GM23338 (cell line): Measurements from ENCODE around the gene DCDC2. TPM values are rescaled to one million over a fixed set of nuclear protein-coding genes. Genes with fewer than 3 reads are reported as not detected.

Experiments used
- ATAC-seq: fragments of 200-7000 bp; cut with Tn5 transposase; 3 replicates; pipeline ENCODE4 v1.9.1; 2020
- DNase-seq: peaks from one replicate; pipeline ENCODE4 v3.0.0-alpha.2; 2015; ENCODE audit warnings: low spot score
- H2AFZ ChIP-seq: fragments of 200-600 bp; sonication (generic); 2 replicates; pipeline ENCODE4 v1.8.0; 2016; ENCODE audit warnings: antibody characterized with exemption, mild to moderate bottlenecking, moderate library complexity
- H3F3A ChIP-seq: fragments of 200-600 bp; sonication (generic); replicated peaks from 2 replicates; pipeline ENCODE4 v1.8.0; 2017; ENCODE audit warnings: antibody characterized with exemption, mixed run types, low read depth
- H3K27ac ChIP-seq: fragments of 200-600 bp; sonication (generic); 2 replicates; pipeline ENCODE4 v1.6.1; 2016; ENCODE audit warnings: low read depth
- H3K27me3 ChIP-seq: fragments of 200-600 bp; sonication (generic); 2 replicates; pipeline ENCODE4 v1.8.0; 2016; ENCODE audit warnings: mild to moderate bottlenecking, mixed run types, moderate library complexity; ENCODE audit not compliant: insufficient read depth
- H3K36me3 ChIP-seq: fragments of 200-600 bp; sonication (generic); 2 replicates; pipeline ENCODE4 v1.8.0; 2016; ENCODE audit warnings: mild to moderate bottlenecking; ENCODE audit not compliant: insufficient read depth
- H3K4me1 ChIP-seq: fragments of 200-600 bp; sonication (generic); 2 replicates; pipeline ENCODE4 v1.8.0; 2016; ENCODE audit warnings: mild to moderate bottlenecking, moderate library complexity; ENCODE audit not compliant: insufficient read depth
- H3K4me2 ChIP-seq: fragments of 200-600 bp; sonication (generic); 2 replicates; pipeline ENCODE4 v1.7.1; 2017; ENCODE audit warnings: mixed run types
- H3K4me3 ChIP-seq: fragments of 200-600 bp; sonication (generic); 2 replicates; pipeline ENCODE4 v1.6.1; 2016; ENCODE audit warnings: mixed run types
- H3K79me2 ChIP-seq: fragments of 200-600 bp; sonication (generic); replicated peaks from 2 replicates; pipeline ENCODE4 v1.8.0; 2017; ENCODE audit warnings: mild to moderate bottlenecking; ENCODE audit not compliant: insufficient read depth
- H3K9me2 ChIP-seq: fragments of 200-600 bp; sonication (generic); 2 replicates; pipeline ENCODE4 v1.8.0; 2017; ENCODE audit not compliant: insufficient read depth
- H4K20me1 ChIP-seq: fragments of 200-600 bp; sonication (generic); replicated peaks from 2 replicates; pipeline ENCODE4 v1.8.0; 2017; ENCODE audit warnings: mild to moderate bottlenecking; ENCODE audit not compliant: insufficient read depth
- H3K27ac Mint-ChIP-seq: 2 replicates; pipeline ENCODE4 v1.8.0; 2020; ENCODE audit warnings: inconsistent platforms, mild to moderate bottlenecking, moderate library complexity, mixed read lengths
- H3K27me3 Mint-ChIP-seq: 3 replicates; pipeline ENCODE4 v1.8.0; 2022; ENCODE audit warnings: low read depth, mild to moderate bottlenecking, moderate library complexity, mixed read lengths, inconsistent platforms; ENCODE audit not compliant: insufficient read depth, poor library complexity
- H3K36me3 Mint-ChIP-seq: 3 replicates; pipeline ENCODE4 v1.8.0; 2021; ENCODE audit warnings: low read depth, mild to moderate bottlenecking, inconsistent platforms, moderate library complexity, mixed read lengths
- H3K4me1 Mint-ChIP-seq: 3 replicates; pipeline ENCODE4 v1.8.0; 2020; ENCODE audit warnings: mild to moderate bottlenecking, inconsistent platforms, mixed read lengths
- H3K4me3 Mint-ChIP-seq: 3 replicates; pipeline ENCODE4 v1.8.0; 2021; ENCODE audit warnings: moderate library complexity, mild to moderate bottlenecking, inconsistent platforms, mixed read lengths
- H3K9me3 Mint-ChIP-seq: 3 replicates; pipeline ENCODE4 v1.8.0; 2020; ENCODE audit warnings: moderate library complexity, mild to moderate bottlenecking, inconsistent platforms, mixed read lengths
- CREB1 ChIP-seq: fragments of 250-450 bp; sonication (Bioruptor Pico); IDR thresholded peaks from 2 replicates; pipeline ENCODE4 v1.5.0; 2020; ENCODE audit warnings: low read depth, mild to moderate bottlenecking, moderate library complexity
- EZH2 ChIP-seq: fragments of 200-600 bp; sonication (generic); IDR thresholded peaks from one replicate; pipeline ENCODE4 v1.8.0; 2017; ENCODE audit warnings: antibody characterized with exemption, mild to moderate bottlenecking, low read depth; ENCODE audit not compliant: unreplicated experiment
- EZH2phosphoT487 ChIP-seq: fragments of 200-600 bp; sonication (generic); IDR thresholded peaks from one replicate; pipeline ENCODE4 v1.8.1; 2018; ENCODE audit warnings: antibody characterized with exemption; ENCODE audit not compliant: unreplicated experiment
- JUNB ChIP-seq: IDR thresholded peaks from one replicate; pipeline ENCODE4 v1.6.1; 2016; ENCODE audit warnings: antibody characterized with exemption; ENCODE audit not compliant: unreplicated experiment
- NANOG ChIP-seq: IDR thresholded peaks from 2 replicates; pipeline ENCODE4 v1.6.1; 2016; ENCODE audit warnings: antibody characterized with exemption, borderline replicate concordance
- POLR2AphosphoS5 ChIP-seq: IDR thresholded peaks from 2 replicates; pipeline ENCODE4 v1.6.1; 2016; ENCODE audit warnings: antibody characterized with exemption, low read depth
- STAT1 ChIP-seq: IDR thresholded peaks from one replicate; pipeline ENCODE4 v1.6.1; 2016; ENCODE audit warnings: antibody characterized with exemption; ENCODE audit not compliant: unreplicated experiment
- ZNF114 ChIP-seq: fragments of 250-450 bp; sonication (Bioruptor Pico); IDR thresholded peaks from 2 replicates; pipeline ENCODE4 v1.5.0; 2020; ENCODE audit warnings: mild to moderate bottlenecking, moderate library complexity
- ZNF331 ChIP-seq: fragments of 250-450 bp; sonication (Bioruptor Pico); IDR thresholded peaks from 2 replicates; pipeline ENCODE4 v1.5.0; 2020; ENCODE audit warnings: low read depth, mild to moderate bottlenecking, moderate library complexity
- polyA plus RNA-seq: library from polyadenylated mRNA; unstranded; fragments of >200 nt; fragmentation: Nextera tagmentation; extraction: Ambion mirVana; gene quantifications from 2 replicates; pipeline ENCODE4 v1.2.1, GENCODE V29; 2016
- total RNA-seq: library from RNA; depleted of rRNA; stranded (reverse); fragments of >200 nt; shearing (Covaris generic); gene quantifications from 2 replicates; pipeline ENCODE4 v1.2.3, GENCODE V29; 2014
- TF ChIP-seq, protein P1 (sequence below): IDR thresholded peaks from one replicate; pipeline ENCODE4 v1.6.1; 2018; ENCODE audit warnings: antibody characterized with exemption; ENCODE audit not compliant: unreplicated experiment
- TF ChIP-seq, protein P2 (sequence below): IDR thresholded peaks from 2 replicates; pipeline ENCODE4 v1.6.1; 2016; ENCODE audit warnings: antibody characterized with exemption
- TF ChIP-seq, protein P3 (sequence below), 2 experiments: fragments of 200-600 bp in 1 of 2; sonication (generic) in 1 of 2; conservative IDR thresholded peaks; 2 replicates each; pipeline versions ENCODE4 v1.5.1 to v1.6.1; 2016 to 2017; ENCODE audit warnings: antibody characterized with exemption in 2 of 2, low read depth in 2 of 2, mild to moderate bottlenecking in 2 of 2, moderate library complexity in 1 of 2

Gene DCDC2
- total and polyA plus RNA-seq, 2 experiments from 2014 or later, result 0.59 to 0.79 TPM

DNA sequence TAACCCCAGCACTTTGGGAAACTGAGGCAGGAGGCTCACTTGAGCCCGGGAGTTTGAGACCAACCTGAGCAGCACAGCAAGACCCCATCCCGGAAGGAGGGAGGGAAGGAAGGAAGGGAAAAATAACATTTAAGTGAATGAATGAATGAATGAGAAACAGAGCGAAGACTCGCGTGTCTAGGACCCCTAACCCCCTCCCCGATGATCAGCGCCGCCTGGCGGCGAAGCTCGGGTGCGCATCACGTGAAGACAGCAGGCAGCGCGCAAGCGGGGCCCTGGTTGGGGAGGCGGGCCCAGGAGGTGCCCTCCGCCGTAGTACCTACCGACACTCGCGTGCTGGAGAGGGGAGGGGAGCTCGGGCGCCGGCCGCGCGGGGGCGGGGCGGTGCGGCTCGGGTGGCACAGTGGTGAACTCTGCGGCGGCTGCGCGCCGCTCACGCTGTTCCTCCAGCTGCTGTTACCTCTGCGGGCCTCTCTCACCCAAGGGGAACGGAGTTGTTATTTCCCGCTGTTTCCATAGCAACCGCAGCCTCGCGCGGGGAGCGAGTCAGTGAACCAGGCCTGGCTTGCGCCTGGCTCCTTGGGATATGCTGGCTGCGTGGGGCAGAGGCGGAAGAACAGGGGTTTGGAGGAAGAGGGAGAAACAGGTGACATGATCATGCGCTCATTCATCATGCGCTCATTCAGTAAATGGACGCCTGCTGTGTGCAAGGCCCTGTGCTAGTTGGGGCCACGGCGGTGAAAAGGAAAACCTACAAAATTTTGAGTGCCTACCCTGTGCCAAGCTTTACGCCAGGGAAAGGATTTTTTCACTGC is 2.0 kb upstream of the DCDC2 start:
- H4K20me1 ChIP-seq, result no peaks in the 10 kb centered on the region
- no peaks in the 10 kb centered on the region for H3K79me2 ChIP-seq
- no peaks in the 10 kb centered on the region for H3K36me3 ChIP-seq
- H3K4me1 ChIP-seq, result peaks cover 6% of the 10 kb centered on the region; the same call in 1 of the 2 replicates
- no peaks in the 10 kb centered on the region for H3K9me2 ChIP-seq
- Mint-ChIP-seq H3K27me3 (peaks cover 21% of the 10 kb centered on the region), H3K4me1 (peaks cover 14% of the 10 kb centered on the region), H3K27ac (no peak overlapping the region; the same call in 1 of the 2 replicates), H3K4me3 (peak overlapping the region; percentile 76), H3K36me3 (no peaks in the 10 kb centered on the region), H3K9me3 (no peaks in the 10 kb centered on the region; the same call in 2 of the 3 replicates)
- no peak overlapping the region for H3K27ac ChIP-seq
- DNase-seq (peak; percentile 93), ATAC-seq (peak; percentile 89)
- TF ChIP-seq, protein P1, sequence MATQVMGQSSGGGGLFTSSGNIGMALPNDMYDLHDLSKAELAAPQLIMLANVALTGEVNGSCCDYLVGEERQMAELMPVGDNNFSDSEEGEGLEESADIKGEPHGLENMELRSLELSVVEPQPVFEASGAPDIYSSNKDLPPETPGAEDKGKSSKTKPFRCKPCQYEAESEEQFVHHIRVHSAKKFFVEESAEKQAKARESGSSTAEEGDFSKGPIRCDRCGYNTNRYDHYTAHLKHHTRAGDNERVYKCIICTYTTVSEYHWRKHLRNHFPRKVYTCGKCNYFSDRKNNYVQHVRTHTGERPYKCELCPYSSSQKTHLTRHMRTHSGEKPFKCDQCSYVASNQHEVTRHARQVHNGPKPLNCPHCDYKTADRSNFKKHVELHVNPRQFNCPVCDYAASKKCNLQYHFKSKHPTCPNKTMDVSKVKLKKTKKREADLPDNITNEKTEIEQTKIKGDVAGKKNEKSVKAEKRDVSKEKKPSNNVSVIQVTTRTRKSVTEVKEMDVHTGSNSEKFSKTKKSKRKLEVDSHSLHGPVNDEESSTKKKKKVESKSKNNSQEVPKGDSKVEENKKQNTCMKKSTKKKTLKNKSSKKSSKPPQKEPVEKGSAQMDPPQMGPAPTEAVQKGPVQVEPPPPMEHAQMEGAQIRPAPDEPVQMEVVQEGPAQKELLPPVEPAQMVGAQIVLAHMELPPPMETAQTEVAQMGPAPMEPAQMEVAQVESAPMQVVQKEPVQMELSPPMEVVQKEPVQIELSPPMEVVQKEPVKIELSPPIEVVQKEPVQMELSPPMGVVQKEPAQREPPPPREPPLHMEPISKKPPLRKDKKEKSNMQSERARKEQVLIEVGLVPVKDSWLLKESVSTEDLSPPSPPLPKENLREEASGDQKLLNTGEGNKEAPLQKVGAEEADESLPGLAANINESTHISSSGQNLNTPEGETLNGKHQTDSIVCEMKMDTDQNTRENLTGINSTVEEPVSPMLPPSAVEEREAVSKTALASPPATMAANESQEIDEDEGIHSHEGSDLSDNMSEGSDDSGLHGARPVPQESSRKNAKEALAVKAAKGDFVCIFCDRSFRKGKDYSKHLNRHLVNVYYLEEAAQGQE, result no peak
- TF ChIP-seq EZH2phosphoT487 (no peak), ZNF114 (CRISPR knock-in tag) (no peak), EZH2 (no peak), ZNF331 (CRISPR knock-in tag) (no peak), POLR2AphosphoS5 (no peak), NANOG (no peak), JUNB (no peak), CREB1 (CRISPR knock-in tag) (peak; percentile 67), STAT1 (no peak)
- TF ChIP-seq, protein P2, sequence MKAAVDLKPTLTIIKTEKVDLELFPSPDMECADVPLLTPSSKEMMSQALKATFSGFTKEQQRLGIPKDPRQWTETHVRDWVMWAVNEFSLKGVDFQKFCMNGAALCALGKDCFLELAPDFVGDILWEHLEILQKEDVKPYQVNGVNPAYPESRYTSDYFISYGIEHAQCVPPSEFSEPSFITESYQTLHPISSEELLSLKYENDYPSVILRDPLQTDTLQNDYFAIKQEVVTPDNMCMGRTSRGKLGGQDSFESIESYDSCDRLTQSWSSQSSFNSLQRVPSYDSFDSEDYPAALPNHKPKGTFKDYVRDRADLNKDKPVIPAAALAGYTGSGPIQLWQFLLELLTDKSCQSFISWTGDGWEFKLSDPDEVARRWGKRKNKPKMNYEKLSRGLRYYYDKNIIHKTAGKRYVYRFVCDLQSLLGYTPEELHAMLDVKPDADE, result no peak
- TF ChIP-seq, protein P3, sequence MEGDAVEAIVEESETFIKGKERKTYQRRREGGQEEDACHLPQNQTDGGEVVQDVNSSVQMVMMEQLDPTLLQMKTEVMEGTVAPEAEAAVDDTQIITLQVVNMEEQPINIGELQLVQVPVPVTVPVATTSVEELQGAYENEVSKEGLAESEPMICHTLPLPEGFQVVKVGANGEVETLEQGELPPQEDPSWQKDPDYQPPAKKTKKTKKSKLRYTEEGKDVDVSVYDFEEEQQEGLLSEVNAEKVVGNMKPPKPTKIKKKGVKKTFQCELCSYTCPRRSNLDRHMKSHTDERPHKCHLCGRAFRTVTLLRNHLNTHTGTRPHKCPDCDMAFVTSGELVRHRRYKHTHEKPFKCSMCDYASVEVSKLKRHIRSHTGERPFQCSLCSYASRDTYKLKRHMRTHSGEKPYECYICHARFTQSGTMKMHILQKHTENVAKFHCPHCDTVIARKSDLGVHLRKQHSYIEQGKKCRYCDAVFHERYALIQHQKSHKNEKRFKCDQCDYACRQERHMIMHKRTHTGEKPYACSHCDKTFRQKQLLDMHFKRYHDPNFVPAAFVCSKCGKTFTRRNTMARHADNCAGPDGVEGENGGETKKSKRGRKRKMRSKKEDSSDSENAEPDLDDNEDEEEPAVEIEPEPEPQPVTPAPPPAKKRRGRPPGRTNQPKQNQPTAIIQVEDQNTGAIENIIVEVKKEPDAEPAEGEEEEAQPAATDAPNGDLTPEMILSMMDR (conservative IDR thresholded peaks at IDR 0.05; ENCODE audit: low read depth in 2 of 2), result peak; percentile 90 to 93
- peaks cover 33% of the 10 kb centered on the region for H3K27me3 ChIP-seq
- peak overlapping the region; percentile 67 for H3K4me3 ChIP-seq
- peaks cover 3% of the 10 kb centered on the region; the same call in 1 of the 2 replicates for H3F3A ChIP-seq
- peak overlapping the region; percentile 78 for H3K4me2 ChIP-seq
- peak overlapping the region; percentile 98 for H2AFZ ChIP-seq
